ENCODE data around the gene CNKSR3. TPM values are rescaled to one million over a fixed set of nuclear protein-coding genes. Genes with fewer than 3 reads are reported as not detected.
A peak's percentile ranks its signal among the peaks of the same experiment; 100 is the strongest.

The CNKSR3 gene
- total RNA-seq, 1 donor: 4.7 TPM

DNA sequence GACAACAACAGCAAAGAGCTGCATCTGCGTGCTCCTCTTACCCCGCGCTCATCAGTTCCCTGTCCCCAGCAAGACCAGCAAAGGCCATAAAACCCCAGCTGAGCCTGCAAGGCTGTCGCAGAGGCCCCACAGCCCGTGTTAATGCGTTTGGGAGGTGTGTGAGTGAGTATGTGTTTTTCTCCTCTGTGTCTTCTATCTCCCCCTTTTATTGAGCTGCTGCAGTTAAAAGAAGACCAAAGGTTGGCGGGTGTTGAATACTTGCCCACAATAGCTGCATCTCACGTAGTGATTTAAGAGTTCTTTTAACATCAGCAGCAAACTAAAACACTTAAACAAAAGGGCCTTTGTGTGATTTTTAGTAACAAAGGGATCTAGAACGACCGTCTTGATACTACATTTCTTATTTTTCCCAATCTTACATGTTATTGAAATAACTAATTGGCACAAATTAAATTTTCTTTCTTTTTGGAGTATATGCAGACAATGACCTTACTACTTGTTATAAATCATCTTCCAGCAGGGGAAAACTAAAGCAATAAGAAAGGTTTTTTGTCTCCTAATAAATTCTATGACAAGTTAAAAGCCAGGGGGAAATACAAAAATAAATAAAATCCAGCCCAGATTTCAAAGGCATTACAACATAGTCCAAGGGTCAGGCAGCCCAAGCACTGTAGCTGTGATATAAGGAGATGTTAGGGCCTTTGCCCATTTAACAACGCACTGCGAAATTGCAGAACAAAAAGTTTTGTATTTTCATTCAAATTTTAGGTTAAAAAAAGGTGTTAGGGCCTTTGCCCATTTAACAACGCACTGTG, 27.2 kb upstream of the CNKSR3 start:
- no peak overlapping the region for H3K4me3 ChIP-seq (ENCODE audit: low read depth, low read length)
- DNase-seq (ENCODE audit: low read depth): peak; percentile 34
- TF ChIP-seq, protein P1, sequence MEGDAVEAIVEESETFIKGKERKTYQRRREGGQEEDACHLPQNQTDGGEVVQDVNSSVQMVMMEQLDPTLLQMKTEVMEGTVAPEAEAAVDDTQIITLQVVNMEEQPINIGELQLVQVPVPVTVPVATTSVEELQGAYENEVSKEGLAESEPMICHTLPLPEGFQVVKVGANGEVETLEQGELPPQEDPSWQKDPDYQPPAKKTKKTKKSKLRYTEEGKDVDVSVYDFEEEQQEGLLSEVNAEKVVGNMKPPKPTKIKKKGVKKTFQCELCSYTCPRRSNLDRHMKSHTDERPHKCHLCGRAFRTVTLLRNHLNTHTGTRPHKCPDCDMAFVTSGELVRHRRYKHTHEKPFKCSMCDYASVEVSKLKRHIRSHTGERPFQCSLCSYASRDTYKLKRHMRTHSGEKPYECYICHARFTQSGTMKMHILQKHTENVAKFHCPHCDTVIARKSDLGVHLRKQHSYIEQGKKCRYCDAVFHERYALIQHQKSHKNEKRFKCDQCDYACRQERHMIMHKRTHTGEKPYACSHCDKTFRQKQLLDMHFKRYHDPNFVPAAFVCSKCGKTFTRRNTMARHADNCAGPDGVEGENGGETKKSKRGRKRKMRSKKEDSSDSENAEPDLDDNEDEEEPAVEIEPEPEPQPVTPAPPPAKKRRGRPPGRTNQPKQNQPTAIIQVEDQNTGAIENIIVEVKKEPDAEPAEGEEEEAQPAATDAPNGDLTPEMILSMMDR (IDR thresholded peaks at IDR 0.05; ENCODE audit: insufficient read depth, low read depth, low read length): no peak

DNA sequence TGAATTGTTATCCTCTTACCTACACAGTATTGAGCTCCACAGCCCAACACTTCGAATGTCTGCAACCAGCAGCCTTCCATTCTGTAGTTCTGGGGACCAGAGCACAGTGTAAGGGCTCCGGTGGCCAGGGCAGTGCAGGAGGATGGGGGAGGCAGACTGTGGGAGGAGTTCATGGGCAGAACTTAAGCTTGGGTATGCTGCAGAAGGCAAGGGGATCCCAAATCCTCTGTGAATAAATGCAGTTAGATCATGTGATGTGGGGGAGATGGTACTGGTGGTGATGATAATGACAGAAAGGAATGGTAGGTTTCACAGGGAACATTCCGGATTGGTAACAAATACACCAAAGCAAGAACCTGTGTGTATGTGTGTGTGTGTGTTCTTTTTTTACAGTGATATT, 26.5 kb upstream of the CNKSR3 start:
- TF ChIP-seq, protein P1 (IDR thresholded peaks at IDR 0.05; ENCODE audit: insufficient read depth, low read depth, low read length): no peak
- DNase-seq (ENCODE audit: low read depth): peak; percentile 35
- H3K4me3 ChIP-seq (ENCODE audit: low read depth, low read length): no peak overlapping the region

DNA sequence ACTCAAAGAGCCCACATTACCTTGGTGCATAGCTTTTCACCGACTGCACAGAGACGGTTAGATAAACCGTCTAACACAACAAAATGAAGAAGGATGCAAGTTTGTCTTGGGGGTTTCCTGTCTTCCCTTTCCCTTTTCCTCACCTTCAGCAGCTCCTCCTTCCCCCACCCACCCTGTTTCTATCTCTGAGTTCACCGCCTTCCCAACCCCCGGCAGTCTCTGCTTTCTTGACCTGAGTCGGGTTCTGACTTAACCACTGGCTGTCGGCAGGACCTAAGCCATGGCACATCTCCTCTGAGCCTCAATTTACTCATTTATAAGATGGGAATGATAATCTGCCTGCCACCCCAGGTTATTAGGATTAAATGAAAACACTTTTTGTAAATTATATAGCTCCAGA, 25.8 kb upstream of the CNKSR3 start:
- DNase-seq (ENCODE audit: low read depth): no peak
- H3K4me3 ChIP-seq (ENCODE audit: low read depth, low read length): no peak overlapping the region
- TF ChIP-seq, protein P1 (IDR thresholded peaks at IDR 0.05; ENCODE audit: insufficient read depth, low read depth, low read length): no peak

DNA sequence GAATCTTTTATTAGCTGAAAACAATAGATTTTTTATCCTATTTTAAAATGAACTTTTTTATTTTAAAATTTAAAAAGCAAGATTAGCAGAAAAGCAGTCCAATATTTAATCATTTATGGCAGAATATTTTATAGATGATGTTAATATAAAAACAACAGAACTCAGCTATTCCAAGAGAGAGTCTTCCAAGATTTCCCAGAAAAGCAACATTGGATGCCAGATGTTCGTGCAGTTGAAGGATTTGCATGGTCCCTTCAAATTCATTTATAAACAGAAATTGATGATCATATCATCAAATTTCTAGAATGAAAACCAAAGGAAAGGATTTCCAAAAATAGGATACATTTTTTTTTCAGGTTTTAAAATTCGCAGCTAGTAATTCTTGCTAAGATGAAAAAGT, 25.4 kb upstream of the CNKSR3 start:
- TF ChIP-seq, protein P1 (IDR thresholded peaks at IDR 0.05; ENCODE audit: insufficient read depth, low read depth, low read length): no peak
- no peak for DNase-seq (ENCODE audit: low read depth)
- H3K4me3 ChIP-seq (ENCODE audit: low read depth, low read length): no peak overlapping the region

DNA sequence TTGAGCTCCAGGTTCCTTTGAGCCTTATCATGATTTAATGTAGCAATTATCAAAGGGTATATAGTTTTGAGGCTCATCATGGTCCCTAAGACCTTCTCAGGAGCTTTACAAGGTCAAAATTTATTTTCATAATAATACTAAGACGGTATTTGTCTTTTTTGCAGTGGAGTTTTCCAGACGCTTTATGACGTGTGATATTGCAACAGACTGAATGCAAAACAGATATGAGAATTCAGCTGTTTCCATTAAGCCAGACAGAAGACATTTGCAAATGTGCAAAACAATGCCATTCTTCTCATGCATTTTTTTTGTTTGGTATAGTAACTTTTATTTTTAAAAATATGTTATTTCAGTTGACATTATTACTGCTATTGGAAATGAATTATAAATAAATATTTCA, 24.7 kb upstream of the CNKSR3 start:
- DNase-seq (ENCODE audit: low read depth): peak; percentile 71
- H3K4me3 ChIP-seq (ENCODE audit: low read depth, low read length): no peak overlapping the region
- TF ChIP-seq, protein P1 (IDR thresholded peaks at IDR 0.05; ENCODE audit: insufficient read depth, low read depth, low read length): no peak

DNA sequence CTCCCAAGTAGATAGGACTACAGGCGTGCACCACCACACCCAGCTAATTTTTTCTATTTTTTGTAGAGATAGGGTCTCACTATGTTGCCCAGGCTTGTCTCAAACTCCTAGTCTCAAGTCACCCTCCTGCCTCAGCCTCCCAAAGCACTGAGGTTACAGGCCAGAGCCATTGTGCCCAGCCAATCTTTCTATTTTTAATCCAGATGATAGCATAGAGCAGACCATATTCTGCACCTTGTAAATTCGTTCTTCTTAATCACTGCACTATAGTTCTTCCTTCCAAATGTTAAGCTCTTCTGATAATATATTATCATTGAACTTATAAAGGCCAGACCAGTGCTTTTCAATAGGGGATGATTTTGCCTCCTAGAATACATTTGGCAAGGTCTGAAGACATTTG, 24.0 kb upstream of the CNKSR3 start:
- no peak overlapping the region for H3K4me3 ChIP-seq (ENCODE audit: low read depth, low read length)
- TF ChIP-seq, protein P1 (IDR thresholded peaks at IDR 0.05; ENCODE audit: insufficient read depth, low read depth, low read length): no peak
- DNase-seq (ENCODE audit: low read depth): no peak

DNA sequence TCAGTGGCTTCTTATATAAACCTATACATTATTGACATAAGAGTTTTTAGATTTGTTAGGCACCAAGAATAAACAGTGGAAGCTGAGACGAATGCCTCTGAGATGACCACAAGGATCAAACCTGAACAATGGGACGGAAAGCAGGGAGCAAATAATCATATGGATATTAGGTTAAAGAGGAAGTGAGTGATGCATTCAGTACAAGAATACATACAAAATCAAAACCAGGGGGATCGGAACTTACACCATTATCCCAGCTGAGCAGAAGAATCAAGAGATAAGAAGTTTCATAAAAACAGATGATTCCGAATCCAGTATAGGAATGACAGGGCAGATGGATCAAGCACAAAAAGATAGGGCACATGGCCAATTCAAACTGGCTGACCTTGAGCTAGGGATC, 21.9 kb upstream of the CNKSR3 start:
- H3K4me3 ChIP-seq (ENCODE audit: low read depth, low read length): no peak overlapping the region
- TF ChIP-seq, protein P1 (IDR thresholded peaks at IDR 0.05; ENCODE audit: insufficient read depth, low read depth, low read length): no peak
- no peak for DNase-seq (ENCODE audit: low read depth)

All from fibroblast of villous mesenchyme (primary cell).